ENCODE measurements around the gene PLD1.
A peak's percentile ranks its signal among the peaks of the same experiment; 100 is the strongest.

Gene PLD1

GRCh38 chr3:171791692-171792076 is 18.6 kb downstream of the PLD1 start:
- H3K4me2 ChIP-seq (ENCODE audit: low read length): no peak overlapping the region
- H3K9ac ChIP-seq (ENCODE audit: low read length): no peak overlapping the region

GRCh38 chr3:171790898-171791691 is 19.2 kb downstream of the PLD1 start:
- Histone ChIP-seq H3K79me1 (ENCODE audit: low read length) (no peaks in the 10 kb centered on the region), H3K4me3 (ENCODE audit: low read depth, low read length) (no peak overlapping the region), H3K23ac (ENCODE audit: low read length) (no peak overlapping the region), H3K9ac (ENCODE audit: low read length) (no peak overlapping the region), H3K79me2 (ENCODE audit: control insufficient read depth, insufficient read depth, low read length, poor library complexity) (no peaks in the 10 kb centered on the region), H2BK120ac (ENCODE audit: insufficient read depth, low read length, poor library complexity) (no peak overlapping the region), H3K36me3 (ENCODE audit: control insufficient read depth in 1 of 2, insufficient read depth in 2 of 2, low read length in 2 of 2) (no peaks in the 10 kb centered on the region), H4K91ac (ENCODE audit: low read depth, low read length) (no peak overlapping the region), H3K4me1 (ENCODE audit: control insufficient read depth in 1 of 2, insufficient read depth in 2 of 2, low read length in 2 of 2) (no peaks in the 10 kb centered on the region), H2BK12ac (ENCODE audit: low read length) (no peak overlapping the region), H3K27ac (ENCODE audit: low read depth, low read length) (no peak overlapping the region), H4K12ac (ENCODE audit: low read depth, low read length) (no peak overlapping the region), H3K9me3 (ENCODE audit: insufficient read depth, low read depth, low read length) (no peaks in the 10 kb centered on the region), H3K14ac (ENCODE audit: low read length) (no peak overlapping the region), H2BK5ac (ENCODE audit: low read depth, low read length, poor library complexity) (no peak overlapping the region), H2AFZ (ENCODE audit: insufficient read depth, low read length, poor library complexity) (no peak overlapping the region), H2AK5ac (ENCODE audit: low read length) (no peak overlapping the region), H3K4ac (ENCODE audit: low read depth, low read length) (no peak overlapping the region), H3K18ac (ENCODE audit: low read length) (no peak overlapping the region), H3K4me2 (ENCODE audit: low read length) (no peak overlapping the region), H3K27me3 (ENCODE audit: insufficient read depth, low read length) (no peaks in the 10 kb centered on the region), H4K8ac (ENCODE audit: low read depth, low read length) (no peak overlapping the region)
- no peak for DNase-seq
- WGBS (ENCODE audit: extremely low coverage, insufficient coverage, insufficient read length): no CpG with 5 or more reads among the region's 5 CpGs

More at GRCh38 chr3:171791692-171792076, 18.6 kb downstream of the PLD1 start:
- Histone ChIP-seq H3K4ac (ENCODE audit: low read depth, low read length) (no peak overlapping the region), H3K14ac (ENCODE audit: low read length) (no peak overlapping the region), H2AFZ (ENCODE audit: insufficient read depth, low read length, poor library complexity) (no peak overlapping the region), H2BK5ac (ENCODE audit: low read depth, low read length, poor library complexity) (no peak overlapping the region), H3K79me1 (ENCODE audit: low read length) (no peaks in the 10 kb centered on the region), H3K9me3 (ENCODE audit: insufficient read depth, low read depth, low read length) (no peaks in the 10 kb centered on the region), H2AK5ac (ENCODE audit: low read length) (no peak overlapping the region), H3K4me3 (ENCODE audit: low read depth, low read length) (no peak overlapping the region), H2BK120ac (ENCODE audit: insufficient read depth, low read length, poor library complexity) (no peak overlapping the region), H4K91ac (ENCODE audit: low read depth, low read length) (no peak overlapping the region), H3K27me3 (ENCODE audit: insufficient read depth, low read length) (no peaks in the 10 kb centered on the region), H3K4me1 (ENCODE audit: control insufficient read depth in 1 of 2, insufficient read depth in 2 of 2, low read length in 2 of 2) (no peaks in the 10 kb centered on the region), H4K8ac (ENCODE audit: low read depth, low read length) (no peak overlapping the region), H3K23ac (ENCODE audit: low read length) (no peak overlapping the region), H3K27ac (ENCODE audit: low read depth, low read length) (no peak overlapping the region), H3K18ac (ENCODE audit: low read length) (no peak overlapping the region), H2BK12ac (ENCODE audit: low read length) (no peak overlapping the region), H4K12ac (ENCODE audit: low read depth, low read length) (no peak overlapping the region), H3K36me3 (ENCODE audit: control insufficient read depth in 1 of 2, insufficient read depth in 2 of 2, low read length in 2 of 2) (no peaks in the 10 kb centered on the region), H3K79me2 (ENCODE audit: control insufficient read depth, insufficient read depth, low read length, poor library complexity) (no peaks in the 10 kb centered on the region)
- WGBS (ENCODE audit: extremely low coverage, insufficient coverage, insufficient read length): no CpG with 5 or more reads among the region's 5 CpGs
- peak in 1 of 2 donors; percentile 5 for DNase-seq

- H2BK12ac ChIP-seq (ENCODE audit: low read length): no peak overlapping the region
- no peak overlapping the region for H2BK5ac ChIP-seq (ENCODE audit: low read depth, low read length, poor library complexity)
- no peak for DNase-seq
- H2BK120ac ChIP-seq (ENCODE audit: insufficient read depth, low read length, poor library complexity): no peak overlapping the region
- H3K36me3 ChIP-seq (ENCODE audit: control insufficient read depth in 1 of 2, insufficient read depth in 2 of 2, low read length in 2 of 2): no peaks in the 10 kb centered on the region
- no peaks in the 10 kb centered on the region for H3K9me3 ChIP-seq (ENCODE audit: insufficient read depth, low read depth, low read length)
- no peak overlapping the region for H3K4me3 ChIP-seq (ENCODE audit: low read depth, low read length)
- H3K14ac ChIP-seq (ENCODE audit: low read length): no peak overlapping the region
- no peak overlapping the region for H3K4me2 ChIP-seq (ENCODE audit: low read length)
- H3K4ac ChIP-seq (ENCODE audit: low read depth, low read length): no peak overlapping the region
- H2AFZ ChIP-seq (ENCODE audit: insufficient read depth, low read length, poor library complexity): no peak overlapping the region
- H2AK5ac ChIP-seq (ENCODE audit: low read length): no peak overlapping the region
- WGBS (ENCODE audit: extremely low coverage, insufficient coverage, insufficient read length): no CpG with 5 or more reads among the region's 2 CpGs
- H3K79me2 ChIP-seq (ENCODE audit: control insufficient read depth, insufficient read depth, low read length, poor library complexity): no peaks in the 10 kb centered on the region
- H3K27ac ChIP-seq (ENCODE audit: low read depth, low read length): no peak overlapping the region
- H3K9ac ChIP-seq (ENCODE audit: low read length): no peak overlapping the region
- H3K27me3 ChIP-seq (ENCODE audit: insufficient read depth, low read length): no peaks in the 10 kb centered on the region
- H4K8ac ChIP-seq (ENCODE audit: low read depth, low read length): no peak overlapping the region
- H4K12ac ChIP-seq (ENCODE audit: low read depth, low read length): no peak overlapping the region
- H3K18ac ChIP-seq (ENCODE audit: low read length): no peak overlapping the region
- no peaks in the 10 kb centered on the region for H3K4me1 ChIP-seq (ENCODE audit: control insufficient read depth in 1 of 2, insufficient read depth in 2 of 2, low read length in 2 of 2)
- H3K23ac ChIP-seq (ENCODE audit: low read length): no peak overlapping the region
- H3K79me1 ChIP-seq (ENCODE audit: low read length): no peaks in the 10 kb centered on the region
- H4K91ac ChIP-seq (ENCODE audit: low read depth, low read length): no peak overlapping the region
Observed at GRCh38 chr3:171790574-171790897, 19.7 kb downstream of the PLD1 start.

GRCh38 chr3:171789759-171790505 is 20.4 kb downstream of the PLD1 start:
- no peak for DNase-seq
- H3K4me2 ChIP-seq (ENCODE audit: low read length): no peak overlapping the region
- no peak overlapping the region for H3K23ac ChIP-seq (ENCODE audit: low read length)
- no peak overlapping the region for H3K4me3 ChIP-seq (ENCODE audit: low read depth, low read length)
- no peaks in the 10 kb centered on the region for H3K4me1 ChIP-seq (ENCODE audit: control insufficient read depth in 1 of 2, insufficient read depth in 2 of 2, low read length in 2 of 2)
- H3K9me3 ChIP-seq (ENCODE audit: insufficient read depth, low read depth, low read length): no peaks in the 10 kb centered on the region
- H3K4ac ChIP-seq (ENCODE audit: low read depth, low read length): no peak overlapping the region
- no peaks in the 10 kb centered on the region for H3K79me1 ChIP-seq (ENCODE audit: low read length)
- no peak overlapping the region for H2AK5ac ChIP-seq (ENCODE audit: low read length)
- H2BK120ac ChIP-seq (ENCODE audit: insufficient read depth, low read length, poor library complexity): no peak overlapping the region
- no peak overlapping the region for H3K9ac ChIP-seq (ENCODE audit: low read length)
- no peak overlapping the region for H3K27ac ChIP-seq (ENCODE audit: low read depth, low read length)
- no peak overlapping the region for H3K14ac ChIP-seq (ENCODE audit: low read length)
- H4K91ac ChIP-seq (ENCODE audit: low read depth, low read length): no peak overlapping the region
- no peak overlapping the region for H2AFZ ChIP-seq (ENCODE audit: insufficient read depth, low read length, poor library complexity)
- H2BK12ac ChIP-seq (ENCODE audit: low read length): no peak overlapping the region
- H3K18ac ChIP-seq (ENCODE audit: low read length): no peak overlapping the region
- H4K8ac ChIP-seq (ENCODE audit: low read depth, low read length): no peak overlapping the region
- no peak overlapping the region for H4K12ac ChIP-seq (ENCODE audit: low read depth, low read length)
- no CpG with 5 or more reads among the region's 4 CpGs for WGBS (ENCODE audit: extremely low coverage, insufficient coverage, insufficient read length)
- no peaks in the 10 kb centered on the region for H3K27me3 ChIP-seq (ENCODE audit: insufficient read depth, low read length)
- no peak overlapping the region for H2BK5ac ChIP-seq (ENCODE audit: low read depth, low read length, poor library complexity)
- no peaks in the 10 kb centered on the region for H3K79me2 ChIP-seq (ENCODE audit: control insufficient read depth, insufficient read depth, low read length, poor library complexity)
- no peaks in the 10 kb centered on the region for H3K36me3 ChIP-seq (ENCODE audit: control insufficient read depth in 1 of 2, insufficient read depth in 2 of 2, low read length in 2 of 2)
